Sigmoid colon (tissue), 7 donors: ENCODE data around the gene RPS5. TPM values are rescaled to one million over a fixed set of nuclear protein-coding genes. Genes with fewer than 3 reads are reported as not detected.
A peak's percentile ranks its signal among the peaks of the same experiment; 100 is the strongest.
"Not testable (repeated sequence)": the region's sequence is repeated elsewhere in the genome, so short reads cannot be mapped to it uniquely, and the experiment has no call there.

Experiments used
- DNase-seq: peaks from one replicate; pipeline ENCODE4 v3.0.0-alpha.2; 2019
- H3K27ac ChIP-seq, 4 donors: fragments of 200-600 bp; sonication (generic); one replicate each; pipeline ENCODE4 v1.5.1; 2016 to 2019; ENCODE audit warnings: mild to moderate bottlenecking in 1 of 4
- H3K27me3 ChIP-seq, 3 donors: fragments of 200-600 bp; sonication (generic); one replicate each; pipeline ENCODE4 v1.5.1; 2019; ENCODE audit warnings: mild to moderate bottlenecking in 1 of 3
- H3K36me3 ChIP-seq, 4 donors: fragments of 200-600 bp; sonication (generic); one replicate each; pipeline ENCODE4 v1.5.1; 2016 to 2019
- H3K4me1 ChIP-seq, 4 donors: fragments of 200-600 bp; sonication (generic); one replicate each; pipeline ENCODE4 v1.5.1; 2017 to 2019
- H3K4me3 ChIP-seq, 4 donors: fragments of 200-600 bp; sonication (generic); one replicate each; pipeline ENCODE4 v1.5.1; 2017 to 2019; ENCODE audit warnings: mild to moderate bottlenecking in 2 of 4, moderate library complexity in 1 of 4
- H3K9me3 ChIP-seq, 4 donors: fragments of 200-600 bp in 3 of 4; sonication (generic) in 3 of 4; one replicate each; pipeline versions ENCODE4 v1.5.1 to v1.6.1; 2013 to 2019
- EP300 ChIP-seq, 4 donors: sonication (generic); formaldehyde crosslinking; IDR thresholded peaks; one replicate each; pipeline ENCODE4 v1.6.1; 2017; ENCODE audit warnings: antibody characterized with exemption in 4 of 4
- POLR2A ChIP-seq, 2 donors: fragments of 450-650 bp; IDR thresholded peaks; one replicate each; pipeline ENCODE4 v1.6.1; 2016; ENCODE audit warnings: antibody characterized with exemption in 2 of 2, mild to moderate bottlenecking in 2 of 2, moderate library complexity in 2 of 2
- POLR2AphosphoS5 ChIP-seq, 4 donors: sonication (generic); formaldehyde crosslinking; IDR thresholded peaks; one replicate each; pipeline ENCODE4 v1.6.1; 2017; ENCODE audit warnings: antibody characterized with exemption in 4 of 4
- WGBS, 2 donors: extraction: QIAGEN DNeasy Blood & Tissue Kit; methylation state at CpG; one replicate each; pipeline ENCODE4 v1.1.7; 2013; 5-methylcytosine and 5-hydroxymethylcytosine counted together
- intact Hi-C: fragments of 100-400 bp; cut with DNase I; formaldehyde crosslinking; loops from one replicate; pipeline ENCODE4 v1.15.1; 2023
- polyA plus RNA-seq, 3 donors: library from polyadenylated mRNA; stranded (reverse); fragments of 200-250 nt; gene quantifications; one replicate each; pipeline ENCODE4 v1.2.3, GENCODE V29; 2013
- total RNA-seq, 4 donors: library from RNA; depleted of rRNA; stranded (reverse); fragments of >200 nt; gene quantifications; one replicate each; pipeline ENCODE4 v1.1.0, GENCODE V29; 2016
- TF ChIP-seq, protein P1 (sequence below), 4 experiments: fragments of 450-650 bp in 3 of 4; fragments of 200-600 bp in 1 of 4; IDR thresholded peaks; one replicate each; pipeline ENCODE4 v1.5.1; 2016 to 2019; ENCODE audit warnings: antibody characterized with exemption in 4 of 4, mild to moderate bottlenecking in 3 of 4, moderate library complexity in 2 of 4
- donor health status: healthy with polysubstance abuse.
- donor health status: Bipolar disorder and iron deficiency.
- donor health status: healthy.

RPS5 gene
- total and polyA plus RNA-seq, 7 donors: 1,097 to 2,581 (median 1,974) TPM

DNA sequence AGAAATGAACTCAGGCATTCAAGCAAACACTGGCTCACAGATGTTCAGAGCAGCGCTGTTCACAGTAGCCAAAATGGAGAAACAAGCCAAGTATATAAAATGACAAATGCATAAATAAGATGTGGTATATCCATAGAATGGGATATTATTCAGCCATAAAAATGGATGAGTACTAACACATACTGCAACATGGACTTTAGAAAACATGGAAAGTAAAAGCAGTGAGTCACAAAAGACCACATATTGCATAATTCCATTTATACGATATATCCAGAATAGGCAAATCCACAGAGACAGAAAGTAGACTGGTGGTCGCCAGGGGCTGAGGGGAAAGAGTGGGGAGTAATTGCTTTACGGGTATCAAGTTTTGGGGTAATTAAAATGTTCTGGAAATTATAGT is 12.9 kb upstream of the RPS5 start:
- Histone ChIP-seq H3K27me3 (no peaks in the 10 kb centered on the region), H3K4me1 (peaks cover 0 to 2% (median under 1%) of the 10 kb centered on the region in 4 donors), H3K27ac (no peak overlapping the region), H3K9me3 (no peaks in the 10 kb centered on the region), H3K36me3 (no peaks in the 10 kb centered on the region), H3K4me3 (no peak overlapping the region)
- no peak for DNase-seq
- 89 to 90% methylated on average over 4 of the region's 4 CpGs for WGBS, 2 donors
- TF ChIP-seq, protein P1, sequence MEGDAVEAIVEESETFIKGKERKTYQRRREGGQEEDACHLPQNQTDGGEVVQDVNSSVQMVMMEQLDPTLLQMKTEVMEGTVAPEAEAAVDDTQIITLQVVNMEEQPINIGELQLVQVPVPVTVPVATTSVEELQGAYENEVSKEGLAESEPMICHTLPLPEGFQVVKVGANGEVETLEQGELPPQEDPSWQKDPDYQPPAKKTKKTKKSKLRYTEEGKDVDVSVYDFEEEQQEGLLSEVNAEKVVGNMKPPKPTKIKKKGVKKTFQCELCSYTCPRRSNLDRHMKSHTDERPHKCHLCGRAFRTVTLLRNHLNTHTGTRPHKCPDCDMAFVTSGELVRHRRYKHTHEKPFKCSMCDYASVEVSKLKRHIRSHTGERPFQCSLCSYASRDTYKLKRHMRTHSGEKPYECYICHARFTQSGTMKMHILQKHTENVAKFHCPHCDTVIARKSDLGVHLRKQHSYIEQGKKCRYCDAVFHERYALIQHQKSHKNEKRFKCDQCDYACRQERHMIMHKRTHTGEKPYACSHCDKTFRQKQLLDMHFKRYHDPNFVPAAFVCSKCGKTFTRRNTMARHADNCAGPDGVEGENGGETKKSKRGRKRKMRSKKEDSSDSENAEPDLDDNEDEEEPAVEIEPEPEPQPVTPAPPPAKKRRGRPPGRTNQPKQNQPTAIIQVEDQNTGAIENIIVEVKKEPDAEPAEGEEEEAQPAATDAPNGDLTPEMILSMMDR (IDR thresholded peaks at IDR 0.05): no peak
- TF ChIP-seq POLR2AphosphoS5 (IDR thresholded peaks at IDR 0.05): no peak
- no peak for TF ChIP-seq EP300 (IDR thresholded peaks at IDR 0.05)
- no peak for TF ChIP-seq POLR2A (IDR thresholded peaks at IDR 0.05)
- intact Hi-C loops: no loop called here

DNA sequence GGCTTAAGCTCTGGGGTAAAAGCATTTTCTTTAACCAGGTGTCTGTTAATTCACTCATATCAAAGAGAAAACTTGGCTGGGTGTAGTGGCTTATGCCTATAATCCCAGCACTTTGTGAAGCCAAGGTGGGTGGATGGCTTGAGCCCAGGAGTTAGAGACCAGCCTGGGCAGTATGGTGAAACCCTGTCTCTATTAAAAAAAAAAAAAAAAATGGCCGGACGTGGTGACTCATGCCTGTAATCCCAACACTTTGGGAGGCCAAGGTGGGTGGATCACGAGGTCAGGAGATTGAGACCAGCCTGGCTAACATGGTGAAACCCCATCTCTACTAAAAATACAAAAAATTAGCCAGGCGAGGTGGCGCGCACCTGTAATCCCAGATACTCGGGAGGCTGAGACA is 10.3 kb upstream of the RPS5 start:
- 86 to 87% methylated on average over 7 of the region's 7 CpGs for WGBS, 2 donors
- not testable (repeated sequence) for H3K27me3 ChIP-seq

GRCh38 chr19:58379246-58379645 is 7.8 kb upstream of the RPS5 start:
- Histone ChIP-seq H3K4me3 (no peak overlapping the region), H3K9me3 (no peaks in the 10 kb centered on the region), H3K36me3 (no peaks in the 10 kb centered on the region), H3K27ac (peak overlapping the region in 1 of 4 donors; percentile 96), H3K27me3 (no peaks in the 10 kb centered on the region), H3K4me1 (peaks cover 0 to 26% (median 17%) of the 10 kb centered on the region in 4 donors)
- no peak for TF ChIP-seq POLR2AphosphoS5 (IDR thresholded peaks at IDR 0.05)
- no peak for TF ChIP-seq EP300 (IDR thresholded peaks at IDR 0.05)
- TF ChIP-seq, protein P1 (IDR thresholded peaks at IDR 0.05): no peak
- no peak for TF ChIP-seq POLR2A (IDR thresholded peaks at IDR 0.05)
- DNase-seq: no peak
- intact Hi-C loops: no loop called here
- WGBS, 2 donors: 93 to 94% methylated on average over 6 of the region's 6 CpGs

More for the DNA sequence above, 10.3 kb upstream of the RPS5 start:
- peaks cover 0 to 20% (median 13%) of the 10 kb centered on the region in 4 donors for H3K4me1 ChIP-seq
- DNase-seq, H3K9me3 ChIP-seq, H3K27ac ChIP-seq, H3K4me3 ChIP-seq, intact Hi-C loops, H3K36me3 ChIP-seq: not testable (repeated sequence)

DNA sequence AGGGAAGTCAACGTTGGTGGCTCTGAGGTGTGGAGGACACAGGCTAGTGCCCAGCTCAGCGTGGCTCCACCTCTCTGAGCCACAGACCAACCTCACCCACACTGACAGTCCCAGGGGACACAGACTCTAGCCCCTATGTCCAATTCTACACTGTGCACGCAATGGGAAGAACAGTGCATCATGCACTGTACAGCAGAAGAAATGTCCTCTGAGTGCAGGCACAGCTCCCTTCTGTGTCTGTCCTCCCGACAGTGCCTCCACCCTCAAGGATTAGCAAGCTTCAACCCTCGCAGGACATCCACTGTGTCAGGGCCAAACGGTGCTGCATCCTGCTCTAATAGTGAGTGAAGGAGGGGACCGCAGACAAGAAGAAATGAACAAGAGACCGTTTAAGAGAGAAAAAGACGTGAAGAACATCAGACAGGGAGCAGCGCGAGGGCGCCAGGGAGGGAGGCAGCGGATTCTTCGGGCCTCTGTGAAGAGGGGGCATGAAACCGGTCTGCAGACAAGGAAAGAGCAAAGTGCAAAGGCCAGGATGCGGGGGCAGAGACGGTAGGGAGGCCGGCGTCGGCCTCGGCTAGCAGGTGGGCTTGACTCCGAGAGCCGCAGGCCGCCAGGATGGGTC is 6.9 kb upstream of the RPS5 start:
- Histone ChIP-seq H3K9me3 (no peaks in the 10 kb centered on the region), H3K36me3 (no peaks in the 10 kb centered on the region), H3K27ac (peak overlapping the region; percentile 92 to 96 (median 96)), H3K27me3 (no peaks in the 10 kb centered on the region), H3K4me1 (peaks cover 0 to 26% (median 18%) of the 10 kb centered on the region in 4 donors), H3K4me3 (peak overlapping the region; percentile 75 to 93 (median 88))
- 3 to 7% methylated on average over 24 of the region's 24 CpGs for WGBS, 2 donors
- DNase-seq: no peak
- TF ChIP-seq POLR2A (IDR thresholded peaks at IDR 0.05) (no peak), EP300 (IDR thresholded peaks at IDR 0.05) (no peak), POLR2AphosphoS5 (IDR thresholded peaks at IDR 0.05) (no peak)
- TF ChIP-seq, protein P1 (IDR thresholded peaks at IDR 0.05): no peak
- intact Hi-C loops: loop anchor here (2.0 kb wide), 1 partner anchor 17 kb away; the partner anchor contains the start of gene ZNF497

DNA sequence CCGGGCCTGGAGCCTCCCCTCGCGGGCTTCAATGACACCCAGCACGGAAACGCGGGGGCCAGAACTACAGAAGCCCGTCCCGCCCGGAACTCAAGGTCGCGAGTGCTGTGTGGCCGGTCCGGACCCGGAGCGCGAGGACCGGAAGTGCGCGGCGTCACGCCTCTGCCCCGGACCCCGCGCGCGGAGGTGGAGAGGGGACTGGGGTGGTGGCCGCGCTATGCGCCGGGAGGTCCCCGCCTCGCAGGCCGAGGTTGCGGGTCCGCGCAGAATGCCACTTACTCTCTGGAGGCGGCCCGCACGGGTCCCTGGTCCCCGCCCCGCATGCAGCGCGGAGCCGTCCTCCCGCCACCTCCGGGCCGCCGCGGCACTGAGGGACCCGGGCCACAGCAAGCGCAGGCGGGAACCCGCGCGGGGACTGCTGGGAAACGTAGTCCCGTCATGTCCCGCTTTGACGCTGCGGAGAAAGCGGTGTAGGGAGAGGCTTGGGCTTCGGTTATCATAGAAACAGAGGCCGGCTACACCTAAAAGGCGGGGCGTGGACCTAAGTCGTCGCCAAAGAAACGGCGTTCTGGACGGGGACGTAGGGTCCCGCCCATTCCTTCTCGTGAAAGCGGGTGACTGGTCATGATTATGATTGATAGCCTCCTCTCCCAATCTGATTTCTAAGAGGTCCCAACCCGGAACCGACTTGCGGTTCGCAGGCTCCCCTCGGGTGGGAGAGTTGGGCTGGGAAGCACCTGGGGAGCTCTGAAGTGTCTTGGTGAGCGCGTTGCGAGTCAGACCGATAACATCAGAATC is 6.2 kb upstream of the RPS5 start, which contains the start of gene ZNF837:
Gene ZNF837, minus strand, starts transcription at position 369 of the 798 bp plus-strand sequence. CDS start 11,698 bp downstream, outside the sequence.
- no peaks in the 10 kb centered on the region for H3K9me3 ChIP-seq
- H3K27ac ChIP-seq: peak within 1 kb of the TSS; percentile 92 to 96 (median 96)
- H3K36me3 ChIP-seq: no peaks in the 10 kb centered on the region
- H3K27me3 ChIP-seq: no peaks in the 10 kb centered on the region
- peak within 1 kb of the TSS; percentile 75 to 93 (median 88) for H3K4me3 ChIP-seq
- peak; percentile 100 for DNase-seq
- intact Hi-C loops: loop anchor here (1.0 to 2.0 kb wide), 2 partner anchors 18 to 54 kb away; partner anchors contain the start of gene ZNF497
- TF ChIP-seq, protein P1 (IDR thresholded peaks at IDR 0.05): no peak
- peak; percentile 78 to 81 for TF ChIP-seq POLR2A (IDR thresholded peaks at IDR 0.05)
- peak; percentile 65 to 91 (median 80) for TF ChIP-seq POLR2AphosphoS5 (IDR thresholded peaks at IDR 0.05)
- TF ChIP-seq EP300 (IDR thresholded peaks at IDR 0.05): no peak
- peaks cover 0 to 33% (median 24%) of the 10 kb centered on the region in 4 donors for H3K4me1 ChIP-seq
- WGBS, 2 donors: 0% methylated on average over 83 of the region's 83 CpGs
